NCI-H2171 (cell line): ENCODE data around the gene UGT2A1.
"Not testable (repeated sequence)": the region's sequence is repeated elsewhere in the genome, so short reads cannot be mapped to it uniquely, and the experiment has no call there.

Experiments used
- DNase-seq: peaks from one replicate; lab custom pipeline; 2025; lab: John Stamatoyannopoulos, UW

The UGT2A1 gene

DNA sequence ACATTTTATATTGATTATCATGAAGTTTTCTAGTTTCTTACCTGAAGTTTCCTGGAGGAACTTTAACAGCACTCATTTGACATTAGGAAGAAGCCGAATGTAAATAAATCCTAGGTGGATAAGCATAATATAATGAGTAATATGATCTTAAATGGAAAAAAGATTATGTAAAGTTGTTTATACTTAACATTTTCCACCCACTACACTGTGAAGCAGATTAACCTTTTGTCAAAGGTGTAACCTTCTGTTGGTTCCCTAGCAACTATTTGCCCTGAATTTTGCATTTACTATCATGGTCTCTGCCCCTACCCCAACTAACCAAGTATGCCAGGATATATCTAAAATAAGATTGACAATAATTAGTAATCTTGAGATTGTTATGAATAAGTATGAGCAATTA lies at the start of gene UGT2A1:
TSS of gene UGT2A1 (minus strand) at position 101 of the 400 bp plus-strand sequence. CDS start 5,603 bp downstream, outside the sequence.
- DNase-seq = no peak

DNA sequence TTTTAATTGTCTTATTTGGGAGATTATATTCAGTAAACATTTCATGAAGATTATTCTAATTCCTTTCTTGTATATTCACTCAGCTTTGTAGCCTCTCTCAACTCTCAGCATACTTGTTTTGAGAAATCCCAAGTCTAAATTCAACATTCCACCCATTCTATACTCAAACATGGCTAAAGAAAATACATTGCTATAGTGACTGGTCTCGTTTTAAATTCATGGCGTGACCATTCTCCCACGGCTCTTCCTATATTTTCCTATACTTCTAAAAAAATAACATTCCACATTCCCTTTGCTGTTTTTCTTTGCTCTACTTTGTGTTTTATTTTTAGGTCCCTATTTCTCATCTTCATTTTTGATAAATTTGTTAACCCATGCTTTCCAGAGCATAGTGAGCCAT lies 49.2 kb upstream of the UGT2A1 start:
- DNase-seq = no peak

DNA sequence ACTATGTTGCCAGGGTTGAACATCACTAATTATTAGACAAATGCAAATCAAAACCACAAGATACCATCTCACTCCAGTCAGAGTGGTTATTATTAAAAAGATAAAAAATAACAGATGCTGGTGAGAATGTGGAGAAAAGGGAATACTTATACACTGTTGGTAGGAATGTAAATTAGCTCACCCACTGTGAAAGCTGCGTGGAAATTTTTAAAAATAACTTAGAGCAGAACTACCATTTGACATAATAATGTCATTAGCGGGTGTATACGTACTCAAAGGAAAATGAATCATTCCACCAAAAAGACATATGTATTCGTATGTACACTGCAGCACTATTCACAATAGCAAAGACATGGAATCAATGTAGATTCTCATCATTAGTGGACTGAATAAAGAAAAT lies 48.6 kb upstream of the UGT2A1 start:
- no peak for DNase-seq

DNA sequence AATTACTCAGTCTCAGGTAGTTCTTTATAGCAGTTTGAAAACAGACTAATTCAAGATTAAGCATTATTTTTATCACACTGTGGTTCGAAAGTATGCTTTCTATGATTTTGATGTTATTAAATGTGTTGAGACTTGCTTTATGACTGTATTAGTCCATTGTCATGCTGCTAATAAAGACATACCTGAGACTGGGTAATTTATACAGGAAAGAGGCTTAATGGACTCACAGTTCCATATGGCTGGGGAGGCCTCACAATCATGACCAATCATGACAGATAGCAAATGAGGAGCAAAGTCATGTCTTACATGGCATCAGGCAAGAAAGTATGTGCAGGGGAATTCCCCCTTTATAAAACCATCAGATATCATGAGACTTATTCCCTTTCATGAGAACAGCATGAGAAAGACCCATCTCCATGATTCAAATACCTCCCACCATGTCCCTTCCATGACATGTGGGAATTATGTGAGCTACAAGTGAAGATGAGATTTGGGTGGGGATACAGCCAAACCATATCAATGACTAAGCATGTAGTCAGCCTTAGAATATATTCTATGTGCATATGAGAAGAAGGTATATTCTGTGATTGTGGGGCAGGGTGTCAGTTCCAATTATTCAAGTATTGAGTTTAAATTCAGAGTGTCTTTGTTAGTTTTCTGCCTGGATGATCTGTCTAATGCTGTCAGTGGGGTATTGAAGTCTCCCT lies 44.6 kb upstream of the UGT2A1 start:
- no peak for DNase-seq

DNA sequence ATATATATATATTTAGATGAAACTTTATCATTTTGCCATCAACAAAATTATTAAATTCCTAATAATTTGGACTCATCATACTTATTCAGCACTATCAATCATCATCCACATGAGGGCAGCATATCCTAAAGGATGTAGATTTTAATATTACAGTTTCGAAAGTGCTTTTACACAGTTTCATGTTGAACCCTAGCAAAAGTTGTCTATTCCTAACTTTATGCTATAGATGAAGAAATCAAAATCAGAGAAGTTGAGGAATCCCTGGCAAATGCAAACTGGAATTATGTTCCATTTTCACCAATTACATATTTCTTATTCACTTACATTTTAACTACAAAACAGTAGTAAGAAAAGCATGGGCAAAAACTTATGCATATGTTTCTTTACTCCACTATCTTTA lies 36.6 kb upstream of the UGT2A1 start:
- DNase-seq = no peak

DNA sequence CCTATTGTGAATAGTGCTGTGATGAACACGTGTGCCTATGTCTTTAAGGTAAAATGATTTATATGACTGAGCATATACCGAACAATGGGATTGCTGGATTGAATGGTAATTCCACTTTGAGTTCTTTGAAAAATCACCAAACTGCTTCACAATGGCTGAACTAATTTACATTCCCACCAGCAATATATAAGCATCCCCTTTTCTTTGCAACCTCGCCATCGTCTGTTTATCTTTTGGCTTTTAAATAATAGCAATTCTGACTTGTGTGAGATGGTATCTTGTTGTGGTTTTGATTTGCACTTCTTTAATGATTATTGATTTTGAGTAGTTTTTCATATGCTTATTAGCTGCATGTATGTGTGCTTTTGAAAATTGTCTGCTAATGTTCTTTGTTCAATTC lies 31.8 kb upstream of the UGT2A1 start:
- no peak for DNase-seq

DNA sequence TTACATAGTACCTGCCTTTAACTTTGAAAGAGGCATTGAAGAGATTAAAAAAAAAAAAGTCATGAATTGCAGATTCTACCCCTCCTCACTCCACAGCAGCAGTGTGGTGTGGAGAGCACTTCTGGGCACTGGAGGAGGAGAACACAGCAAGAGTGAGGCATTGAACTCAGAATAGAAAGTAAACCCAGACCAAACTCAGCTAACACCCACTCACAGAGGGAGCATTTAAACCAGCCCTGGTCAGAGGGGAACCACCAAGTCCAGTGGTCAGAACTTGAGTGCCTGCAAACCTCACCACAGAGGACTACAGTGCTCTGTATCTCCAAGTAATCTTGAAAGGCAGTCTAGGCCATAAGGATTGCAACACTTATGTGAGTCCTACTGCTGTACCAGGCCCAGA lies 15.6 kb upstream of the UGT2A1 start:
- no peak for DNase-seq

DNA sequence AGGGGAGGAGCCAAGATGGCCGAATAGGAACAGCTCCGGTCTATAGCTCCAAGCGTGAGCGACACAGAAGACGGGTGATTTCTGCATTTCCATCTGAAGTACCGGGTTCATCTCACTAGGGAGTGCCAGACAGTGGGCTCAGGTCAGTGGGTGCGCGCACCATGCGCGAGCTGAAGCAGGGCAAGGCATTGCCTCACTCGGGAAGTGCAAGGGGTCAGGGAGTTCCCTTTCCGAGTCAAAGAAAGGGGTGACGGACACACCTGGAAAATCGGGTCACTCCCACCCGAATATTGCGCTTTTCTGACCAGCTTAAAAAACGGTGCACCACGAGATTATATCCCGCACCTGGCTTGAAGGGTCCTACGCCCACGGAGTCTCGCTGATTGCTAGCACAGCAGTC lies 11.0 kb upstream of the UGT2A1 start:
- not testable (repeated sequence) for DNase-seq

DNA sequence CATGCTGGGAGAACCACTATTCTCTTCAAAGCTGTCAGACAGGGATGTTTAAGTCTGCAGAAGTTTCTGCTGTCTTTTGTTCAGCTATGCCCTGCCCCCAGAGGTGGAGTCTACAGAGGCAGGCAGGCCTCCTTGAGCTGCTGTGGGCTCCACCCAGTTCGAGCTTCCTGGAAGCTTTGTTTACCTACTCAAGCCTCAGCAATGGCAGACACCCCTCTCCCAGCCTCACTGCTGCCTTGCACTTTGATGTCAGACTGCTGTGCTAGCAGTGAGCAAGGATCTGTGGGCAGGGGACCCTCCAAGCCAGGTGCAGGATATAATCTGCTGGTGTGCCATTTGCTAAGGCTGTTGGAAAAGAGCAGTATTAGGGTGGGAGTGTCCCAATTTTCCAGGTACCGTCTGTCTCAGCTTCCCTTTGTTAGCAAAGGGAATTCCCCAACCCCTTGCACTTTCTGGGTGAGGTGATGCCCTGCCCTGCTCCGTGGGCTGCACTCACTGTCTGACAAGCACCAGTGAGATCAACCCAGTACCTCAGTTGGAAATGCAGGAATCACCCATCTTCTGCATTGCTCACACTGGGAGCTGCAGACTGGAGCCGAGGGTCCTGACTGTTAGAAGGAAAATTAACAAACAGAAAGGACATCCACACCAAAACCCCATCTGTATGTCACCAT lies 8.2 kb upstream of the UGT2A1 start:
- DNase-seq = not testable (repeated sequence)

DNA sequence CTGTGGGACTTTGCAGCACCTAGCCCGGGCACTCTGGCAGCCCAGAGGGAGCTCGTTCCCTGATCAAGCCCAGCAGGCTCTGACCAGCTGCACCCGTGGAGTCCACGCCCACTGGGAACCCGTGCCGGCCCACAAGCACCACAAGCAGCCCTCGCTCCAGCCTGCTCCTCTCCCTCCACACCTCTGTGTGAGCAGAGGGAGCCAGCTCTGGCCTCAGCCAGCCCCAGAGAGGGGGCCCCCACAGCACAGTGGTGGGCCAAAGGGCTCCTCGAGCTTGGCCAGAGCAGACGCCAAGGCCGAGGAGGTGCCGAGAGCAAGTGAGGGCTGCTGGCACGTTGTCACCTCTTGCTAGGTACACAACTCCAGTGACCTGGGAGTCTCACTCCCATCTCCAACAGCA lies 5.1 kb upstream of the UGT2A1 start:
- DNase-seq = no peak

DNA sequence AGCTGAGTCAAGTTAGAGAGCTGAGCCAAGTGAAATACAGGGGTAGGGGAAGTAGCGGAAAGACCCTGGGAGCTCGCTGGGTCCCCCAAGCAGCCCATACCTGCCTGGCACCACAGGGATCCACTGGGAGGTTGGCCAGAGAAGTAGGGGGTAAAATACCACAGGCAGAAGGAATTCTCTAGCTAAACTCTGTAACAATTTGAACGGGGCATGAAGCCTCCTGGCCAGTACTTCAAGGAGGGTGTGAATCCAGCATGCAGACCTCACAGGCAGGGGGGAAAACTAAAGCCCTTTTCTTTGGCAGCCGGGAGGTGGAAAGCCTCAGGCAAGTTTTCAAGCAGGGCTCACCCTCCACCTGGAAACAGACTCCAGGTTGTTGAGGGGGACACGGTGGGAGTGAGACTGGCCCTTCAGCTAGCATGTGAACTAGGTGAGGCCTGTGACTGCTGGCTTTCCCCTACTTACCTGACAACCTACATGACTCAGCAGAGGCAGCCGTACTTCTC lies 3.7 kb upstream of the UGT2A1 start:
- no peak for DNase-seq

DNA sequence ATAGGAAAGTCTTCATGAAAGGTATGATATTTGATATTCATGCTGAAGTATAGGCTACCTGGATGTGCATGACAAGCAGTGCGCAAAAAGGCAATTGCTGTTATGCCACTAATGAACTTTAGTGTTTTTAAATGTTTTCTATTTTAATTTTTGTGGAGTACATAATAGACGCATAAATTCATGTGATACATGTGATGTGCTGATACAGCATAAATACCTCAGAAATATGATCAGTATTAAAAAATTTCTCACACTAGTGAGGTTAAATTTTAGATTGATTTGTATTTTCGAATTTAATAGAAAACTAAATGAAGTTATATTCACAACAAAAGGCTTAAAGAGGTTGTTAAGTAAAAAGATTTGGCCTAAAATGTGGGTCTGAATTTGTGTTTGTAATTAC lies 2.2 kb downstream of the UGT2A1 start:
- DNase-seq = no peak

DNA sequence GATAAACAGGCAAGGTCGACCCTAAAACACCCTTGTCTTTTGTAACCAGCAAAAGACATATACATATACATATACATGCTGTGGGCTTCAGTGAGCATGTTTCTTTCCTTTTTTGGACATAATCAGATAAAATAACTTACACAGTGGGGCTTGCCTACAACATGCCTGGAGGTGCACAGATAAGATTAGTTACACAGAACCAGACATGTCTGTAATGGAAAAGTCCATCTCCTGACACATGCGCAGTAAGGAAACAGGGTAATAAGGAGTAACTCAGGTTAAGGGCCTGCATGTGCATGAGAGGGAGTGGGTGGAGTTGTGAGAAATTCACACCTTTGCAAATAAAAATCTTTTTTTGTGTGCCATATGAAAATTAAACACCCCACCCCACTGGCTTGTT lies 3.4 kb downstream of the UGT2A1 start:
- DNase-seq = no peak

DNA sequence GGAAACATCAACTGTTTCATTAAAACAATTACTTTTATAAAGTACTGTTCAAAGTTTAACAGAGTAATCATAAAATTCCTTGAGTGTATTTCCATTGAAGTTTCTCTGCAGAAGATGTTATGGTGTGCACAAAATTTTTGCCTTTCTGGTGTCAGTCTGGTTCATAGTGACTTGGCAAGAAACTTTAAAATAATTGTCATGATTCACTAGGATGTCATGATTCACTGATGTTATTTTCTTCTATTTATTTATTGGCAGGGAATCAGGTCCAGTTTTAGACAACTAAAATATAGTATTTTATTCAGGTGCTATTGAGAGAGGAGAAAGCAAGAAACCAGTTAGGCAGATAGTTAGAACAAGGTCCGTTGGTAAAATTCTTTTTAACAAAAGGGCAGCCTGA lies 3.8 kb downstream of the UGT2A1 start:
- no peak for DNase-seq

DNA sequence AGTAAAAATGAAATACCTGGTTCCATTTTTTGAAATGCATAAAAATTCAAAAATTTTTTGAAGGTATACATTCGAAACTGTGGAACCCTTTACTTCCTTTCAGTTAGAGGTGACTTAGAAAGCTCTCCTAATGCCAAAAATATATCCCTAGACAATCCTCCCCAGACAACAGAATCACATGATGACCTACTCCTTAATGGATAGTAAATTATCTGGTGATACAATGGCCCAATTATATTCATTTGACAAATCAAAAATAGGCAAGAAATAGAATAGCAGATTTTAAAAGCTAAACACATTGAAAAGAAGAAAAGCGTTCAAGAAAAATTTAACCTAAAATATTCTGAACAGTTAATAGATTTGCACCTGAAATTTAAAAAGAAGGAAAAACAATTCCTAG lies 10.1 kb downstream of the UGT2A1 start:
- DNase-seq = no peak

DNA sequence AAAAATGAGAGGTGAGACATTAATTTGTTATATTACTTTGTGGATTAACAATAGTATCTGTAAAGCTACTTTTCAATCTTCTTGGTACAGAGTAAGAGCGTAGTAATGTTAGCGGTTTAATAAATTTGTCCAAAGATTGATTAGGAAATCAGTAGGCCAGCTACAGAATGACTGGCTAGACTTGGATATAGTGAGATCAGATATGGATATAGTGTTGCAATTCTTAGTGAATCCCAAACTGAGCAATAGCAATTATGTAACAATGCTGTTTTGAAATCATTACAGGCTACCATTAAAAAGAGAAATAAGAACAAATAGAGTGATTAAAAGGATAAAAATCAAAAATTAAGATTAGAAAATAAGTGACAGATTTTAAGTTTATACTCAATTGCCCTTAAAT lies 12.8 kb downstream of the UGT2A1 start:
- no peak for DNase-seq

DNA sequence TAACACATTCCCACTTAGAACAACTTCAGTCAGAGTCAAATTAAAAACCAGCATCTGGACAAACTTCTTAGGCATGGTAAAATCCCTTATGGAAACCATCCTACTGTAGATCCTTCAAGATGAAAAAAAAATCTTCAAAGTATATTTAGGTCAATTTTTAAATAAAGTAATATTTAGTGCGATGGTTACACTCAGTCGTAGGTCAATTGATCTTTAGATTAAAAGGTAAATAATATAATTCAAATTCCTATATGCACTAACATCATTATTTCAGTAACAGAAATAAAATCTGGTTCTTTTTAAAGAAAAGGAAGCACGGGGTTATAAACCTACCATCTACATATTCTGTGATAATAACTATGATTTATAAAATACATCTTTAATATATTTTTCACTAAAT lies 13.5 kb downstream of the UGT2A1 start, which contains the start of gene UGT2A2:
TSS of gene UGT2A2 (minus strand) at position 101 of the 400 bp plus-strand sequence. CDS start at position 99, 2 bp downstream.
- no peak for DNase-seq

DNA sequence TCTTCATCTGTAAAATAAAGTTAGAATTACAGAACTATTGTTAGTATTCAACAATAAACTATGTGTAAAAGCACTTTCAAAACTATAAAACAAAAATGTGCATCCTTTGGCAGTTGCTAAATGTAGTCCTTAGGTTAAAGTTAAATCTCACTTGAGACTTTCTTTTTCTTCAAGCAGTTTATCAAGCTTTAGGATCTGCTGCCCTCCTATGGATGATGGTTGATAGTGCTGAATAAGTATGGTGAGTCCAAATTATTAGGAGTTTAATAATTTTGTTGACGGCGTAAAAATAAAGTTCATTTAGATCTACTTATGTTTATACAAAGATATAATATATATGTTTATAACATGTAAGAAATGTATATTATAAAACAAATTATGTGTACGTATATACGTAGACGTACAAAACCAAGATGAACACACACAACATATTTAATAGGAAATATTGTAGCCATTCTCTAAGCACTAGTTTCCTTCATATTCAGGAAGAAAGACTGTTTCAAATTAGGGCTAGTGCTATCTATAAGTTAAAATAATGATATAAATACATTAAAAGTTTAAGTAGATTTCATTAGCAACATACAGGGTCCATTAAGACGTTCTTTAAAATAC lies 35.9 kb downstream of the UGT2A1 start:
- no peak for DNase-seq

DNA sequence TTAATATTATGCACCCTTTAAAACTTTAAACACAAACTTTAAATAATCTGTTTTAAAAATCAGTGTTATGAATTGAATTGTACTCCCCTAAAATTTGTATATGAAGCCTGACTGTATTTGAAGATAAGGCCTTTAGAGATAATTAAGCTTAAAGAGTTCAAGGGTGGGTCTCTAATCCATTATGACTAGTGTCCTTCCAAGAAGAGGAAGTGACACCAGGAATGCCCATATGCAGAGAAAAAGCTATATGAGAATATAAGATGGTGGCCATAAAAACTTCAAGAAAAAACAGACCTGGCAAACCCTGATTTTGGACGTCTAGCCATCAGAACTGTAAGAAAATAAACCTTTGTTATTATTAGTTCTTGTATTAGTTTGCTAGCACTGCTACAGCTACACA lies 42.6 kb downstream of the UGT2A1 start:
- no peak for DNase-seq

DNA sequence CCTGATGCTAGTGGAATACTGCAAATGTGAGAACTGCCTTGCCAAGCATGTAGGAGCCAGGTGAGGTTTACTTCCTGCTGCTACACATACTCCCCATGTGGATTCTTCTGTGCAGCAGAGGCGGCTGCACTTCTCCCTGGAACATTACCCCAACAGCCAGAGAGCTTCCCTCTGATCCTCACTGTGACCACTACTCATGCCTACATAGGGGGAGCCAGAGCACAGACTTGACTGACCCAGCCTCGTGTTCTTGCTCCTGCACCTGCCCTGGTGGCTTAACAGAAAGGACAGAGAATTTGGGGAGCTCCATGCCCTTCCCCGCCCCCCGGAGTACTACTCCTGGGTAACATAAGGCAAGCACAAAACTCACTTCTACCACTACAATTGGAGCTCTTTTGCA lies 52.0 kb downstream of the UGT2A1 start:
- no peak for DNase-seq

DNA sequence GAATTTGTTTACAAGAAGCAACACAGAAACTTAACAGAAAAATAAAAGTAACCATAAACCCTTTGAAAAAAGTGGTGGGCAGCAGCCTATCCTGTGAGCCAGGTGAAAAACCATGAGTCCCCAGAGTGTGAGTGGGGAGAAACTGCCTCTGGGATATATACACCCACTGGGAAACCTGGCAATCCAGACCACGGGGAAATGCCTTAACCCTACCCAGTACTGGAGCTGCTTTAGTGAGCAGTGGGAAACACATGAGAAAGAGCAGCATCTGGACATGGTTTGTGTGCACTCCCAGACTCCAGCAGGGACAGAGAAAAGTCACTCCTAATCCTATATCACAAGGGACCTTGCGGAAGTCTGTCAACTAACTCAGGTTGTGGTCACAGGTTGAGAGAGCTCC lies 53.0 kb downstream of the UGT2A1 start:
- DNase-seq = no peak

DNA sequence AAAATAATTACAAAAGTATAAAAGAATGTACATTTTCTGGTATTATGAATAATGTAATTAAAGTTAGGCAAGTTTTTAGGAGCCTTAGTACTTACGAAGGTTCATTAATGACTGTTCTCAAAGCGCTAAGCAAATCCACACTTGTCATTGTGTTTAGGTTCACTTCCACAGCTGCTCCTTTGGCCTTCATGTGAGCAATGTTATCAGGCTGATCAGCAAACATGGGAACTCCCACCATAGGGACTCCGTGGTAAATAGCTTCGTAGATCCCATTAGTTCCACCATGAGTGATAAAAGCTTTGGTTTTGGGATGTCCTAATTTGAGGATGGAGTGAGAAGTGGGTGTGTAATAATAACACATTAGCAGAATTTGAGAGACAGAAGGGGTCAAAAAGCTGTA lies 58.7 kb downstream of the UGT2A1 start:
- DNase-seq = no peak

DNA sequence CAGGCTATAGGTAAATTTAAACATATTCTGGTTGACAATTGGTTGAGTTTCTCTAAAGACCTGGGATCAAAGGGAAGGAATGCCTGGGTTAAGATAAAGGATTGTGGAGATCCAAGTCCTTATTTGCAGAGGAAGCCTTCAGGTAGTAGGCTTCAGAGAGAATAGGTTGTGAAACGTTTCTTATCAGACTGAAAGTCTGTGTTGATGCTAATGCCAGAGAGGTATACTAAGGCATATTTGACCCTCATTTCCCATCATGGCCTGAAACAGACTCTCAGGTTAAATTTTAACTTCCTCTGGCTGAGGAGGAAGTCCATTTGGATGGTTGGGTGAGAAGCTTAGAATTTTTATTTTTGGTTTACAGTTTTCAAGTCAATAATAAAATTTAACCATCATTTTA lies 61.7 kb downstream of the UGT2A1 start:
- no peak for DNase-seq
